ENCODE measurements around the gene ZNF3. TPM values are rescaled to one million over a fixed set of nuclear protein-coding genes. Genes with fewer than 3 reads are reported as not detected.
A peak's percentile ranks its signal among the peaks of the same experiment; 100 is the strongest.

Gene ZNF3
- total and polyA plus RNA-seq, 9 donors, result 21.9 to 45.0 (median 38.4) TPM

- no peak overlapping the region for H3K27ac ChIP-seq
- no peak for DNase-seq
- no peaks in the 10 kb centered on the region for H3K36me3 ChIP-seq
- H3K9me3 ChIP-seq, result no peaks in the 10 kb centered on the region
- no peaks in the 10 kb centered on the region for H3K27me3 ChIP-seq
- intact Hi-C loops (cut with DNase I), result no loop called here
- no peak overlapping the region for H3K4me3 ChIP-seq
- 33 to 67% (median 65%) methylated on average over 3 of the region's 3 CpGs for WGBS, 3 donors
- TF ChIP-seq EP300 (IDR thresholded peaks at IDR 0.05) (no peak), CTCF (IDR thresholded peaks at IDR 0.05) (no peak), POLR2A (IDR thresholded peaks at IDR 0.05) (no peak)
- H3K4me1 ChIP-seq (ENCODE audit: insufficient read depth), result peaks cover 5% of the 10 kb centered on the region
These were observed 28.3 kb downstream of the ZNF3 start for GRCh38 chr7:100053215-100053614.

- no peak for DNase-seq
- no peak overlapping the region for H3K27ac ChIP-seq
- H3K36me3 ChIP-seq, result no peaks in the 10 kb centered on the region
- no peaks in the 10 kb centered on the region for H3K9me3 ChIP-seq
- intact Hi-C loops (cut with DNase I), result no loop called here
- peaks cover 5% of the 10 kb centered on the region for H3K4me1 ChIP-seq (ENCODE audit: insufficient read depth)
- TF ChIP-seq POLR2A (IDR thresholded peaks at IDR 0.05) (no peak), CTCF (IDR thresholded peaks at IDR 0.05) (no peak), EP300 (IDR thresholded peaks at IDR 0.05) (no peak)
- no peak overlapping the region for H3K4me3 ChIP-seq
- no peaks in the 10 kb centered on the region for H3K27me3 ChIP-seq
- WGBS, 3 donors, result 86 to 92% (median 89%) methylated on average over 3 of the region's 3 CpGs
These were observed 29.9 kb downstream of the ZNF3 start for GRCh38 chr7:100051611-100052010.

DNA sequence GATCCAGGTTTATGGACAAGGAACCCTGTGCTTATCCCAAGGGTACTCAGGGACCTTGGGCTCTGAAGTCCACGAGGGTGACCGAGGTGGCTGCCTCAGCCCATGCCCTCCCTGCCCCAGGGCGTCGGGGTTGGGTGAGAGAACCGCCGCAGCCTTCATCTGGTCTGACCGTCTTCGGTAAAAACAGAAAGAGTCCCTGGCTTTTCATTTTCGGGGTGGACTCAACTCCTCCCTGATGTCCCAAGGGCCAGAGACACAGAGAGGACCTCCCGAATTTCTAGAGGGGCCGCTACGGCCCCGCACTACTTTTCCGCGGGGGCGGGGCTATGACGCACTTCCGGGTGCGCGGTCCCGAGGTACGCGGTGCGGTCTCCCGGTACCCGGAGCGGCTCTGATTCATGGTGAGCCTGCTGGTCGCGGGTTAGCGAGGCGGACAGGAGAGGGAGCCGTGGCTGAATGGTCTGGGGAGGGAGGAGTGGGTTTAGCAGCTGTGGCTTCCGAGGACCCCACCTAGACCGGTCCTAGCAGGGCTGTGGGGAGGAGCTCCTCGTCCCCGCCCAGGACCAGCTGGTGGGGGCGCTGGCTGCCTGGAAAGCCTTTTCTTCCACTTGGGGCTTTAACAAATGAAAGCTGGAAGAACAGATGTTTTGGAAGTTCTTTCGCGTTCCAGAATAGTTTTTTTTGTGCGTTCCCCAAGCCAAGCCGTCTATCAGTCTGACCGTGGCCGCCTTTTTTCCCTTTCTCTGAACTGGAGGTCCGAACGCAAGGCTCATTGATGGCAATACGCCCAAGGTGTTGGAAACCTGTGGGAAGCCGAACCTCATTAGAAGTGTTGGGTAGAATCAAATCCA, 31.9 kb downstream of the ZNF3 start, which contains the start of gene ZSCAN21:
Gene ZSCAN21, plus strand, starts transcription at position 334 of the 851 bp plus-strand sequence. CDS start 7,233 bp downstream, outside the sequence.
- peak; percentile 88 to 94 (median 90) for DNase-seq
- intact Hi-C loops (cut with DNase I), result no loop called here
- H3K36me3 ChIP-seq, result no peaks in the 10 kb centered on the region
- H3K27ac ChIP-seq, result peak within 1 kb of the TSS; percentile 90 to 91
- peaks cover 5% of the 10 kb centered on the region for H3K4me1 ChIP-seq (ENCODE audit: insufficient read depth)
- peak in 2 of 3 donors; percentile 17 to 35 for TF ChIP-seq CTCF (IDR thresholded peaks at IDR 0.05)
- peak; percentile 76 for TF ChIP-seq POLR2A (IDR thresholded peaks at IDR 0.05)
- TF ChIP-seq EP300 (IDR thresholded peaks at IDR 0.05), result no peak
- peak within 1 kb of the TSS; percentile 79 for H3K4me3 ChIP-seq
- 0 to 1% (median 1%) methylated on average over 46 to 47 of the region's 47 CpGs for WGBS, 3 donors
- H3K9me3 ChIP-seq, result no peaks in the 10 kb centered on the region
- no peaks in the 10 kb centered on the region for H3K27me3 ChIP-seq

GRCh38 chr7:100048680-100049079, 32.8 kb downstream of the ZNF3 start:
- no peaks in the 10 kb centered on the region for H3K9me3 ChIP-seq
- peaks cover 5% of the 10 kb centered on the region for H3K4me1 ChIP-seq (ENCODE audit: insufficient read depth)
- intact Hi-C loops (cut with DNase I), result no loop called here
- H3K27ac ChIP-seq, result no peak overlapping the region
- H3K27me3 ChIP-seq, result no peaks in the 10 kb centered on the region
- 87 to 93% (median 93%) methylated on average over 4 of the region's 4 CpGs for WGBS, 3 donors
- DNase-seq, result no peak
- TF ChIP-seq EP300 (IDR thresholded peaks at IDR 0.05), result no peak
- TF ChIP-seq CTCF (IDR thresholded peaks at IDR 0.05), result no peak
- no peak for TF ChIP-seq POLR2A (IDR thresholded peaks at IDR 0.05)
- no peak overlapping the region for H3K4me3 ChIP-seq
- no peaks in the 10 kb centered on the region for H3K36me3 ChIP-seq
